A673 (cell line): ENCODE measurements around the gene CEACAM16. TPM values are rescaled to one million over a fixed set of nuclear protein-coding genes. Genes with fewer than 3 reads are reported as not detected.

Experiments
- BruUV-seq: library from RNA; stranded (reverse); fragments of 400-500 nt; replicated peaks from 2 replicates; lab custom pipeline; 2021; lab: Mats Ljungman, UMichigan
- CTCF ChIA-PET: fragments of 300-600 bp; sonication (Branson Sonifier 250); formaldehyde crosslinking; loops from one replicate; lab custom pipeline; 2022; ENCODE audit warnings: antibody characterized with exemption; lab: Charles Lee
- POLR2A ChIA-PET: fragments of 300-600 bp; sonication (Branson Sonifier 250); formaldehyde crosslinking; loops from one replicate; lab custom pipeline; 2022; ENCODE audit warnings: antibody characterized with exemption; ENCODE audit not compliant: low non-redundant PET; lab: Charles Lee
- DNase-seq: peaks from one replicate; pipeline ENCODE4 v3.0.0-alpha.2; 2015; ENCODE audit warnings: low spot score
- H3K27ac ChIP-seq: fragments of 200-600 bp; sonication (generic); 2 replicates; pipeline ENCODE4 v1.5.1; 2016; ENCODE audit warnings: mixed run types, low read depth, mild to moderate bottlenecking, mixed read lengths, antibody characterized with exemption, low read length; ENCODE audit not compliant: poor library complexity, severe bottlenecking
- H3K27me3 ChIP-seq: fragments of 200-600 bp; sonication (generic); replicated peaks from 2 replicates; pipeline ENCODE4 v1.6.1; 2017; ENCODE audit warnings: mixed run types, low read depth, mild to moderate bottlenecking, mixed read lengths, antibody characterized with exemption, low read length; ENCODE audit not compliant: insufficient read depth, poor library complexity
- H3K36me3 ChIP-seq: fragments of 200-600 bp; sonication (generic); 2 replicates; pipeline ENCODE4 v1.6.1; 2016; ENCODE audit warnings: mixed run types, mild to moderate bottlenecking, mixed read lengths, antibody characterized with exemption, low read length; ENCODE audit not compliant: insufficient read depth, poor library complexity, severe bottlenecking
- H3K4me1 ChIP-seq: fragments of 200-600 bp; sonication (generic); 2 replicates; pipeline ENCODE4 v1.6.1; 2017; ENCODE audit warnings: mixed run types, mild to moderate bottlenecking, mixed read lengths, antibody characterized with exemption, low read length; ENCODE audit not compliant: insufficient read depth, poor library complexity, severe bottlenecking
- H3K4me3 ChIP-seq: fragments of 200-600 bp; sonication (generic); 2 replicates; pipeline ENCODE4 v1.5.1; 2016; ENCODE audit warnings: low read depth, mixed run types, mild to moderate bottlenecking, mixed read lengths, low read length; ENCODE audit not compliant: poor library complexity, severe bottlenecking
- H3K9me3 ChIP-seq: fragments of 200-600 bp; sonication (generic); 2 replicates; pipeline ENCODE4 v1.6.1; 2016; ENCODE audit warnings: mixed run types, low read depth, mild to moderate bottlenecking, mixed read lengths, antibody characterized with exemption, low read length; ENCODE audit not compliant: poor library complexity, severe bottlenecking
- EZH2 ChIP-seq: fragments of 200-600 bp; sonication (generic); IDR thresholded peaks from 2 replicates; pipeline ENCODE4 v1.6.1; 2017; ENCODE audit warnings: borderline replicate concordance, low read depth, mild to moderate bottlenecking, mixed read lengths, antibody characterized with exemption, low read length; ENCODE audit not compliant: poor library complexity, severe bottlenecking
- intact Hi-C: fragments of 100-400 bp; cut with micrococcal nuclease; formaldehyde crosslinking; loops from one replicate; pipeline ENCODE4 v1.10.0; 2022; ENCODE audit not compliant: unreplicated experiment
- total RNA-seq: library from RNA; stranded (reverse); gene quantifications from 2 replicates; pipeline ENCODE4 v1.2.3, GENCODE V29; 2021
- TF ChIP-seq, protein P1 (sequence below): fragments of 300-800, 200-600 bp; sonication (generic); conservative IDR thresholded peaks from 2 replicates; pipeline ENCODE4 v1.5.1; 2017; ENCODE audit warnings: low read depth, mild to moderate bottlenecking, antibody characterized with exemption, low read length, moderate library complexity, mixed read lengths

The CEACAM16 gene
- total RNA-seq, 1 experiment from 2014 or later = not detected

DNA sequence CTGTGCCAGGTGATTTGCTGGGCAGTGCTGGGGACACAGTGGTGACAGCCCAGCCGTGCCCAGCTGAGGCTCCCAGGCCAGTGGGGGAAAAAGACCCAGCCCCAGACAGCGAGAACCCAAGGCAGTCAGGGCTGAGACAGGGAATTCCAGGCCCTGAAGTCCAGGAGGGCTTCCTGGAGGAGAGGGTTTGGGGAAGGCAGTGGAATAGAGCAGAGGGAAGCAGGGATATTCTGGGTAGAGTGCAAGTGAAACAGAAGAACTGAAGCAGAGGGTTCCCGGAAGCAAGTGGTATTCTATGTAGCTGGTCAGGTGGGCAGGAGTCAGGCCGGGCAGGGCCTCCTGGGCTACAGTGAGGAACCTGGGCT, 1.3 kb upstream of the CEACAM16 start:
- H3K4me1 ChIP-seq = no peaks in the 10 kb centered on the region
- H3K36me3 ChIP-seq = no peaks in the 10 kb centered on the region
- no peaks in the 10 kb centered on the region for H3K9me3 ChIP-seq
- no peak overlapping the region for H3K4me3 ChIP-seq
- no peak for DNase-seq
- intact Hi-C loops = no loop called here
- no TSS peak for BruUV-seq
- no peaks in the 10 kb centered on the region for H3K27me3 ChIP-seq
- no peak overlapping the region for H3K27ac ChIP-seq
- ChIA-PET POLR2A (no interaction called here), CTCF (no interaction called here)
- TF ChIP-seq, protein P1, sequence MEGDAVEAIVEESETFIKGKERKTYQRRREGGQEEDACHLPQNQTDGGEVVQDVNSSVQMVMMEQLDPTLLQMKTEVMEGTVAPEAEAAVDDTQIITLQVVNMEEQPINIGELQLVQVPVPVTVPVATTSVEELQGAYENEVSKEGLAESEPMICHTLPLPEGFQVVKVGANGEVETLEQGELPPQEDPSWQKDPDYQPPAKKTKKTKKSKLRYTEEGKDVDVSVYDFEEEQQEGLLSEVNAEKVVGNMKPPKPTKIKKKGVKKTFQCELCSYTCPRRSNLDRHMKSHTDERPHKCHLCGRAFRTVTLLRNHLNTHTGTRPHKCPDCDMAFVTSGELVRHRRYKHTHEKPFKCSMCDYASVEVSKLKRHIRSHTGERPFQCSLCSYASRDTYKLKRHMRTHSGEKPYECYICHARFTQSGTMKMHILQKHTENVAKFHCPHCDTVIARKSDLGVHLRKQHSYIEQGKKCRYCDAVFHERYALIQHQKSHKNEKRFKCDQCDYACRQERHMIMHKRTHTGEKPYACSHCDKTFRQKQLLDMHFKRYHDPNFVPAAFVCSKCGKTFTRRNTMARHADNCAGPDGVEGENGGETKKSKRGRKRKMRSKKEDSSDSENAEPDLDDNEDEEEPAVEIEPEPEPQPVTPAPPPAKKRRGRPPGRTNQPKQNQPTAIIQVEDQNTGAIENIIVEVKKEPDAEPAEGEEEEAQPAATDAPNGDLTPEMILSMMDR = no peak
- TF ChIP-seq EZH2 = no peak

GRCh38 chr19:44700547-44700946, 1.6 kb downstream of the CEACAM16 start:
- TF ChIP-seq EZH2 = no peak
- TF ChIP-seq, protein P1 = no peak
- H3K27me3 ChIP-seq = no peaks in the 10 kb centered on the region
- CTCF ChIA-PET = no interaction called here

GRCh38 chr19:44701228-44701627, 2.3 kb downstream of the CEACAM16 start:
- no peak for TF ChIP-seq EZH2
- TF ChIP-seq, protein P1 = no peak
- ChIA-PET CTCF (no interaction called here), POLR2A (no interaction called here)
- Histone ChIP-seq H3K36me3 (no peaks in the 10 kb centered on the region), H3K4me1 (no peaks in the 10 kb centered on the region), H3K27ac (no peak overlapping the region), H3K27me3 (no peaks in the 10 kb centered on the region), H3K4me3 (no peak overlapping the region), H3K9me3 (no peaks in the 10 kb centered on the region)
- intact Hi-C loops = no loop called here
- BruUV-seq = no TSS peak
- no peak for DNase-seq

More at GRCh38 chr19:44700547-44700946, 1.6 kb downstream of the CEACAM16 start:
- intact Hi-C loops = no loop called here
- no peak for DNase-seq
- no peaks in the 10 kb centered on the region for H3K9me3 ChIP-seq
- H3K27ac ChIP-seq = no peak overlapping the region
- H3K4me3 ChIP-seq = no peak overlapping the region
- H3K36me3 ChIP-seq = no peaks in the 10 kb centered on the region
- no peaks in the 10 kb centered on the region for H3K4me1 ChIP-seq
- POLR2A ChIA-PET = no interaction called here
- BruUV-seq = no TSS peak
